CD8-positive, alpha-beta memory T cell (primary cell): ENCODE measurements around the gene TMED4. TPM values are rescaled to one million over a fixed set of nuclear protein-coding genes. Genes with fewer than 3 reads are reported as not detected.

Experiments
- CTCF ChIA-PET: fragments of 350-600 bp; sonication (Branson Sonifier 250); formaldehyde crosslinking; loops from one replicate; lab custom pipeline; 2021; ENCODE audit warnings: antibody characterized with exemption; lab: Charles Lee
- POLR2A ChIA-PET: fragments of 350-600 bp; sonication (Branson Sonifier 250); formaldehyde crosslinking; loops from one replicate; lab custom pipeline; 2021; ENCODE audit warnings: antibody characterized with exemption; lab: Charles Lee
- DNase-seq, 5 donors: peaks; one replicate each; pipeline versions ENCODE4 v3.0.0 to v3.0.0-alpha.2; 2020 to 2022; ENCODE audit warnings: mixed read lengths in 1 of 5
- H3K27ac ChIP-seq: one replicate; pipeline ENCODE4 v1.7.0; 2013; ENCODE audit warnings: low read depth, mild to moderate bottlenecking, low read length, moderate library complexity
- H3K27me3 ChIP-seq: 2 replicates; pipeline ENCODE4 v1.7.0; 2013; ENCODE audit warnings: low read length, mild to moderate bottlenecking; ENCODE audit not compliant: insufficient read depth, poor library complexity, severe bottlenecking
- H3K36me3 ChIP-seq: 2 replicates; pipeline ENCODE4 v1.7.0; 2013; ENCODE audit warnings: mild to moderate bottlenecking, low read length, moderate library complexity; ENCODE audit not compliant: insufficient read depth
- H3K4me1 ChIP-seq: 2 replicates; pipeline ENCODE4 v1.7.0; 2013; ENCODE audit warnings: mild to moderate bottlenecking, low read length, moderate library complexity; ENCODE audit not compliant: insufficient read depth
- H3K4me3 ChIP-seq: 2 replicates; pipeline ENCODE4 v1.7.0; 2013; ENCODE audit warnings: mild to moderate bottlenecking, low read length
- H3K9me3 ChIP-seq: 2 replicates; pipeline ENCODE4 v1.7.0; 2013; ENCODE audit warnings: mild to moderate bottlenecking, low read length
- H3K27ac Mint-ChIP-seq, 8 donors: one replicate each; pipeline ENCODE4 v1.8.0; 2020 to 2021; ENCODE audit warnings: mixed read lengths in 8 of 8, mild to moderate bottlenecking in 6 of 8, inconsistent platforms in 3 of 8, moderate library complexity in 3 of 8
- H3K27me3 Mint-ChIP-seq, 2 donors: one replicate each; pipeline ENCODE4 v1.8.0; 2020 to 2021; ENCODE audit warnings: mixed read lengths in 2 of 2, mild to moderate bottlenecking in 1 of 2, moderate library complexity in 1 of 2
- H3K36me3 Mint-ChIP-seq, 3 donors: one replicate each; pipeline ENCODE4 v1.8.0; 2020 to 2021; ENCODE audit warnings: mixed read lengths in 3 of 3, inconsistent platforms in 1 of 3, mild to moderate bottlenecking in 1 of 3
- H3K4me1 Mint-ChIP-seq, 3 donors: one replicate each; pipeline ENCODE4 v1.8.0; 2020 to 2021; ENCODE audit warnings: mixed read lengths in 3 of 3, inconsistent platforms in 1 of 3, mild to moderate bottlenecking in 1 of 3
- H3K4me3 Mint-ChIP-seq, 7 donors: one replicate each; pipeline ENCODE4 v1.8.0; 2020 to 2021; ENCODE audit warnings: mixed read lengths in 7 of 7, mild to moderate bottlenecking in 6 of 7, moderate library complexity in 4 of 7, inconsistent platforms in 2 of 7
- H3K9me3 Mint-ChIP-seq, 5 donors: one replicate each; pipeline ENCODE4 v1.8.0; 2020 to 2022; ENCODE audit warnings: mixed read lengths in 5 of 5, mild to moderate bottlenecking in 3 of 5, moderate library complexity in 2 of 5, inconsistent platforms in 1 of 5
- polyA plus RNA-seq: library from polyadenylated mRNA; unstranded; fragments of 300-500 nt; fragmentation: Illumina TruSeq; gene quantifications from one replicate; pipeline ENCODE4 v1.2.3, GENCODE V29; 2021
- total RNA-seq, 2 experiments: library from RNA; stranded (reverse); gene quantifications; one replicate each; pipeline ENCODE4 v1.2.3, GENCODE V29; 2021

The TMED4 gene
- total and polyA plus RNA-seq, 3 experiments from 2014 or later, result 78.8 to 84.3 (median 80.5) TPM

DNA sequence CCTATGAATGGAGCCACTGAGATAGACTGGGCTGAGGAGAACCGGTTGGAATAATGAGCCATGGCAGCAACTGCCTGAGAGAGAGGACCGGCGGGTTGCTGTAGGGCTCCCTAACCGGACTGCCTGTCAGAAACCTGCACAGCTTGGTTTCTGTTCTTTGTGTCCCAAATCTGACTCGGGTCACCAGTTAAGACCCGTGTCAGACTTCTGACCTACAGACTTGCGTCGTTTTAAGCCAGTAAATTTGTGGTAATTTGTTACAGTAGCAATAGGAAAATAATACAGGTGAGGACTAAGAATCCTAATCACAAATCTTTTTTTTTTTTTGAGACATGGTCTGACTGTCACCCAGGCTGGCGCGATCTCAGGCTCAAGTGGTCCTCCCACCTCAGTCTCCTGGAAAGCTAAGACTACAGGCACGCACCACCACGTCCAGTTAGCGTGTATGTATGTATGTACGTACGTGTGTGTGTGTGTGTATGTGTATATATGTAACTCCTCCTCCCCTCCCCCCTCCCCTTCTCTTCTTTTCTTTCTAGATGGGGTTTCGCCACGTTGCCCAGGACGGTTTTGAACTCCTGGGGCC lies 7.7 kb downstream of the TMED4 start:
- no peaks in the 10 kb centered on the region for H3K9me3 Mint-ChIP-seq
- H3K4me1 ChIP-seq, result peaks cover 25% of the 10 kb centered on the region
- H3K36me3 Mint-ChIP-seq, result peaks cover 9 to 80% (median 16%) of the 10 kb centered on the region in 3 donors
- peaks cover 40 to 60% (median 49%) of the 10 kb centered on the region in 3 donors for H3K4me1 Mint-ChIP-seq
- H3K9me3 ChIP-seq, result no peaks in the 10 kb centered on the region
- H3K27me3 Mint-ChIP-seq, result no peaks in the 10 kb centered on the region
- H3K27ac Mint-ChIP-seq, result peak overlapping the region; percentile 95 to 99 (median 99)
- H3K4me3 ChIP-seq, result peak overlapping the region; percentile 87
- no peaks in the 10 kb centered on the region for H3K27me3 ChIP-seq
- ChIA-PET POLR2A (interaction anchor here (0.6 to 2.8 kb wide), 12 partner anchors 8 to 678 kb away, joined by 4 to 19 read pairs (median 6); partner anchors contain the start of genes CCM2, H2AZ2, NUDCD3 and OGDH), CTCF (interaction anchor here (1.2 to 5.9 kb wide), 3 partner anchors 10 to 272 kb away, joined by 3 to 34 read pairs (median 4); no protein-coding TSS in a partner anchor)
- DNase-seq, result peak in 1 of 5 donors; percentile 4
- peak overlapping the region; percentile 92 to 98 (median 96) for H3K4me3 Mint-ChIP-seq
- H3K27ac ChIP-seq, result peak overlapping the region; percentile 93
- H3K36me3 ChIP-seq, result peaks cover 51% of the 10 kb centered on the region

DNA sequence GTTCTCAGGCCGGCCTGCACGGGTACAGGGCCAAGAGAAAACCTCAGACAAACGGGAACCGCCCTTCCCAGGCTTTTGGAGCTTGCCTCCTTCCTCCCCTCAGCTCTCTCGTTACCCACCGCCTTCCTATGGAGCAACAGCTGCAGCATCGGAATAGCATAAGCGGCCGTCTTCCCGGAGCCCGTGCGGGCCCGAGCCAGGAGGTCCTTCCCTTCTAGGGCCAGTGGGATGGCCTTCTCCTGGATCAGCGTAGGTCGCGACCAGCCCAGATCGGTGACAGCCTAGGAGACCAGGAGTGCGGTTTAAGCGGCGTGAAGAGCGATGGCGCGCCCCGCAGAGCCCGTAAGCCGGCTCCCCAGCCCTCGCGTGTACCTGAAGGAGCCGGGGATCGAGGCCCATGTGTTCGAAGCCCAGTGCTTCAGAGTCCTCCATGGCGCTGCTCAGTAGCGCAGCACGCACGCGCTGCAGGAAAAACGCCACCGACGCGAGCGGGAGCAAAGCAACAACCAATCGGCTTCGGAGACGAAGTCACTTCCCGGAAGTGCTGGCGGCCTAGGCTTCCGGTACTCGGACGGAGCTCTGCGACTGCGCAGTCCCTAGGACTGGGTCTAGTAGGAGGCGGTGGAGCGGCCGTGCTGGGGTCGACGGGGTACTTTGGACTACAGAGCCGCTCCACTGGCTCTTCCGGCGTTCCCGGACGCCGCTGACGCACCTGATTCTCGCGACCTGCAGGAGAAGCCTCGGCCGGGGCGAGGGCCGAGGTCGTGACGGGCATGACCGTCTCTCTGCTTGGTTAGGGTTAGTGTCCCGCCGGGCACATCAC lies 8.4 kb downstream of the TMED4 start, which contains the start of gene DDX56:
DDX56 (minus strand) TSS at position 445 of the 823 bp plus-strand sequence; CDS start at position 432, 13 bp downstream.
- peaks cover 51% of the 10 kb centered on the region for H3K36me3 ChIP-seq

DNA sequence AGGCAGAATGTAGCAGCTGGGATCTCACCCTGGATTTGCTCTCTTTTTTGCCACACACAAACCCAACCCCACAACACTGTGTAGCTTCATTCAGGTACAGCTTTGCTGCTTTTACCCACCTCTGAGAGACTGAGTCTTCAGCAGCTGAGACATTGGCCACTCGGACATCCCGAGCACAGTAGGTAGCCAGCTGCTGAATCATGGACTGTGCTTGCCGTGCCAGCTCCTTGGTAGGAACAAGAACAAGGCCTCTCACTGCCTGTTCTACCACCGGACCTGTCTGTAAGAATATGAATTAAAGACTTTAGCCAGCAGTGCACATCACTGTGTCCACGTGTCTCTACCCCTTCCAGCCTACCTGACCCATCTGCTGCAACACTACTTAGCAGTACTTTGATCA lies 9.3 kb downstream of the TMED4 start:
- CTCF ChIA-PET, result interaction anchor here (1.3 to 5.9 kb wide), 4 partner anchors 8 to 284 kb away, joined by 3 to 34 read pairs (median 6); partner anchors contain the start of genes H2AZ2 and TMED4
- H3K4me1 Mint-ChIP-seq, result peaks cover 39 to 50% (median 43%) of the 10 kb centered on the region in 3 donors
- Histone ChIP-seq H3K27ac (peak overlapping the region; percentile 93), H3K36me3 (peaks cover 53% of the 10 kb centered on the region), H3K9me3 (no peaks in the 10 kb centered on the region), H3K4me1 (peaks cover 25% of the 10 kb centered on the region), H3K27me3 (no peaks in the 10 kb centered on the region), H3K4me3 (peak overlapping the region; percentile 87)
- H3K27ac Mint-ChIP-seq, result peak overlapping the region; percentile 47 to 99 (median 98)
- POLR2A ChIA-PET, result interaction anchor here (0.5 to 2.8 kb wide), 9 partner anchors 8 to 435 kb away, joined by 3 to 19 read pairs (median 5); partner anchors contain the start of genes H2AZ2, NUDCD3, TMED4 and ZMIZ2
- no peaks in the 10 kb centered on the region for H3K9me3 Mint-ChIP-seq
- no peak for DNase-seq
- H3K36me3 Mint-ChIP-seq, result peaks cover 10 to 81% (median 16%) of the 10 kb centered on the region in 3 donors
- H3K4me3 Mint-ChIP-seq, result peak overlapping the region; percentile 92 to 98 (median 96)
- H3K27me3 Mint-ChIP-seq, result no peaks in the 10 kb centered on the region

More for the DNA sequence above, 8.4 kb downstream of the TMED4 start, which contains the start of gene DDX56:
- H3K4me1 Mint-ChIP-seq, result peaks cover 39 to 53% (median 43%) of the 10 kb centered on the region in 3 donors
- Histone ChIP-seq H3K4me1 (peaks cover 25% of the 10 kb centered on the region), H3K27me3 (no peaks in the 10 kb centered on the region), H3K9me3 (no peaks in the 10 kb centered on the region), H3K4me3 (peak within 1 kb of the TSS; percentile 87), H3K27ac (peak within 1 kb of the TSS; percentile 93)
- ChIA-PET POLR2A (interaction anchor here (0.5 to 2.8 kb wide), 14 partner anchors 8 to 677 kb away, joined by 3 to 19 read pairs (median 5); partner anchors contain the start of genes CCM2, H2AZ2, NUDCD3 and OGDH), CTCF (interaction anchor here (1.2 to 5.9 kb wide), 5 partner anchors 8 to 283 kb away, joined by 3 to 34 read pairs (median 4); partner anchors contain the start of gene TMED4)
- H3K27ac Mint-ChIP-seq, result peak within 1 kb of the TSS; percentile 95 to 99 (median 99)
- peak; percentile 86 to 95 (median 89) for DNase-seq
- H3K4me3 Mint-ChIP-seq, result peak within 1 kb of the TSS; percentile 92 to 98 (median 96)
- H3K9me3 Mint-ChIP-seq, result no peaks in the 10 kb centered on the region
- peaks cover 10 to 81% (median 15%) of the 10 kb centered on the region in 3 donors for H3K36me3 Mint-ChIP-seq
- no peaks in the 10 kb centered on the region for H3K27me3 Mint-ChIP-seq

DNA sequence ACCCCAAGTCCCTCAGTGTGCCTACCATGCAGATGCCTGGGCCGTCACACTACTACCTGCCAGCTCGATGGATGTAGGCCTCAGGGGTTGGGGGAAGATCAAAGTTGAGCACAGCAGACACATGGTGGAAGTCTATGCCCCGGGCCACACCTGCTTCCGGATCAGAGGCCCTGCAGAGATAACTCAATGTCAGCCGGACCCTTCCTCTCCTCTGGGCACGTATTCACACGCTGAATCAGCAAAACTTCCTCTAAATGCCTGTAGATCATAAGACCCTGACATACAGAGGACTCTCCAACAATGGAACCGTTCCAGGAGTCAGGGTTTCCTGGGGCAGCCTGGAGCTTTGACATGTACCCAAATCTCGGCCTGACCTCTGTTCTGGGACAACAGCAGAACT lies 12.1 kb downstream of the TMED4 start:
- Histone ChIP-seq H3K27ac (no peak overlapping the region), H3K36me3 (peaks cover 70% of the 10 kb centered on the region), H3K4me1 (peaks cover 22% of the 10 kb centered on the region), H3K4me3 (no peak overlapping the region), H3K9me3 (no peaks in the 10 kb centered on the region), H3K27me3 (no peaks in the 10 kb centered on the region)
- no peak for DNase-seq
- Mint-ChIP-seq H3K27ac (peak overlapping the region in 2 of 8 donors; percentile 26 to 55), H3K36me3 (peaks cover 5 to 91% (median 20%) of the 10 kb centered on the region in 3 donors), H3K4me1 (peaks cover 38 to 47% (median 45%) of the 10 kb centered on the region in 3 donors), H3K4me3 (no peak overlapping the region), H3K9me3 (no peaks in the 10 kb centered on the region), H3K27me3 (peaks cover 0 to 2% of the 10 kb centered on the region in 2 donors)
- CTCF ChIA-PET, result interaction anchor here (3.0 kb wide), 1 partner anchor 10 kb away, joined by 12 read pairs; no protein-coding TSS in a partner anchor
- POLR2A ChIA-PET, result no interaction called here

DNA sequence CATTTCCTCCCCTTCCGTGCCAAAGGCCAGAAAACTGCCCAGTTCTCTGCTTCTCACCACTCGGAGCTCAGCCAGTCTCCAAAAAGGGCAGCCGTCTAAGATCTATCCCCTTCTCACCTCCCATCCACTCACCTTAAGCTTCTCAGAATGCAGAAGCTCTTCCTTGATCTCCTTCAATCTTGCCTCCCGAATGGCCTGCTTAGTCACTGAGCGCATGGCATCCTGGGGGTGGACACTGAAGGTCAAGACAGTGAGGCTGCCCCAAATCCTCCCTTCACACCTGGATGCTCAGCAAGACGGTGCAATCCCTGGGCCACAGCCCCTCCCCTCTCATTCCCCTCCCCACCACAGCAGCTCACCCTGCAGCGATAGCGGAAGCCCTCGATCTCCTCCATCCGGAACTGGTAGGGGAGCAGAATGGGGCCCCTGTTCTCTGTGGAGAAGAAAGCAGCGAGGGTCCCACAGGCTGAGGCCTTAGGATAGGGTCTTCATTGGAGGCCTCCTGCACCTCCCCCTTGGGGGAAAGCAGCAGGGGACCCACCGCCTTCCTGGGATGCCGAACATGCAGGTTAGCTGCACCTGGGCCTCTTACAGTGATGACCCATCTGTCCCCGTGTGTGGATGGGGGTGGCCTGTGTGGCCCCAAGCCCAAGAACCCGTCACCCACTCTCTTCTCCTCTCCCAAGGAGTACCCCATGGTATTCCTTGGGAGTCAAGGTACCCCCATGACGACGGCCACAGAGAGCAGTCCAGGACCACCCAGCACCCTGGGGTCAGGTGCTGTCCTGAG lies 13.1 kb downstream of the TMED4 start:
- Histone ChIP-seq H3K27ac (no peak overlapping the region), H3K4me1 (peaks cover 14% of the 10 kb centered on the region)

DNA sequence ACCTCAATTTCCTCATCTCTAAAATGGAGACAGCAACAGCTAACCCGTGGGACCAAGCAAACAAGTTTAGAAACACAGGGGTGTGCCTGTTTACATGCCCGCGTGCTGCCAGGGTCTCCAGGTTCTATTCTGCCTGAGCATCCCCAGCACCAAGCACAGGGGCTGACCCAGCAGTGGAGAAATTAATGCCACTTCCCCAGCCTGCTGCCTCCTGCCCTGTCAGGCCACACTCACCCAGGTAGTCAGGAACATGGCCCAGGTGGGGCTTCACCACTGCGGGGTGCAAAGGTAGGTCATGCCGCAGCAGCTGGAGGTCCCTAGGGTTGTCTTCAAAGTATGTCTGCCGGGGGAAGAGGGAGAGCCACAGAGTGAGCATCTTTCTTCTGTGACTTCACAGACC lies 14.1 kb downstream of the TMED4 start:
- DNase-seq, result no peak
- Histone ChIP-seq H3K9me3 (no peaks in the 10 kb centered on the region), H3K4me1 (peaks cover 9% of the 10 kb centered on the region), H3K4me3 (no peak overlapping the region), H3K27ac (no peak overlapping the region), H3K27me3 (no peaks in the 10 kb centered on the region), H3K36me3 (peaks cover 74% of the 10 kb centered on the region)
- H3K4me3 Mint-ChIP-seq, result no peak overlapping the region
- H3K4me1 Mint-ChIP-seq, result peaks cover 21 to 27% (median 24%) of the 10 kb centered on the region in 3 donors
- H3K27ac Mint-ChIP-seq, result peak overlapping the region in 1 of 8 donors; percentile 55
- H3K36me3 Mint-ChIP-seq, result peaks cover 5 to 92% (median 20%) of the 10 kb centered on the region in 3 donors
- CTCF ChIA-PET, result no interaction called here
- POLR2A ChIA-PET, result interaction anchor here (1.1 kb wide), 1 partner anchor 14 kb away, joined by 4 read pairs; the partner anchor contains the start of gene TMED4
- no peaks in the 10 kb centered on the region for H3K9me3 Mint-ChIP-seq
- peaks cover 0 to 2% of the 10 kb centered on the region in 2 donors for H3K27me3 Mint-ChIP-seq

More for the DNA sequence above, 13.1 kb downstream of the TMED4 start:
- Histone ChIP-seq H3K27me3 (no peaks in the 10 kb centered on the region), H3K4me3 (no peak overlapping the region), H3K36me3 (peaks cover 77% of the 10 kb centered on the region), H3K9me3 (no peaks in the 10 kb centered on the region)
- Mint-ChIP-seq H3K27ac (peak overlapping the region in 3 of 8 donors; percentile 64 to 83 (median 70)), H3K4me3 (peak overlapping the region in 1 of 7 donors; percentile 32), H3K36me3 (peaks cover 5 to 96% (median 20%) of the 10 kb centered on the region in 3 donors), H3K4me1 (peaks cover 29 to 38% (median 35%) of the 10 kb centered on the region in 3 donors), H3K9me3 (no peaks in the 10 kb centered on the region), H3K27me3 (peaks cover 0 to 2% of the 10 kb centered on the region in 2 donors)
- CTCF ChIA-PET, result interaction anchor here (3.0 kb wide), 1 partner anchor 9 kb away, joined by 12 read pairs; no protein-coding TSS in a partner anchor
- POLR2A ChIA-PET, result no interaction called here
- no peak for DNase-seq
